IMR-90 (cell line): ENCODE measurements around the gene LAMA2. TPM values are rescaled to one million over a fixed set of nuclear protein-coding genes. Genes with fewer than 3 reads are reported as not detected.

ENCODE experiments used
- ATAC-seq: fragments of 200-7000 bp; cut with Tn5 transposase; 2 replicates; pipeline ENCODE4 v1.9.1; 2020; ENCODE audit warnings: low read depth, mild to moderate bottlenecking, moderate library complexity
- BruUV-seq: library from RNA; stranded (reverse); fragments of 400-500 nt; replicated peaks from 2 replicates; lab custom pipeline; 2021; lab: Mats Ljungman, UMichigan
- CTCF ChIA-PET: fragments of 300-600 bp; formaldehyde crosslinking; extraction: SDS; loops from one replicate; lab custom pipeline; 2021; ENCODE audit warnings: antibody characterized with exemption; lab: Yijun Ruan, JAX
- POLR2A ChIA-PET: fragments of 300-600 bp; sonication (Branson Sonifier 250); formaldehyde crosslinking; loops from one replicate; lab custom pipeline; 2022; ENCODE audit warnings: antibody characterized with exemption; ENCODE audit not compliant: unreplicated experiment; lab: Charles Lee
- DNase-seq: peaks from one replicate; pipeline ENCODE4 v3.0.0; 2013
- H2AFZ ChIP-seq: replicated peaks from 2 replicates; pipeline ENCODE3; 2013; ENCODE audit warnings: low read length, mild to moderate bottlenecking; ENCODE audit not compliant: poor library complexity
- H2AK5ac ChIP-seq: 2 replicates; pipeline ENCODE4 v1.6.1; 2013; ENCODE audit warnings: low read depth, low read length, inconsistent platforms
- H2AK9ac ChIP-seq: replicated peaks from 2 replicates; pipeline ENCODE3; 2013; ENCODE audit warnings: mild to moderate bottlenecking, low read depth, low read length, moderate library complexity; ENCODE audit not compliant: poor library complexity
- H2BK120ac ChIP-seq: 2 replicates; pipeline ENCODE4 v1.6.1; 2013; ENCODE audit warnings: low read depth, low read length, inconsistent platforms
- H2BK15ac ChIP-seq: 3 replicates; pipeline ENCODE4 v1.6.1; 2013; ENCODE audit warnings: low read depth, low read length, inconsistent platforms
- H2BK20ac ChIP-seq: 2 replicates; pipeline ENCODE4 v1.6.1; 2013; ENCODE audit warnings: low read depth, mild to moderate bottlenecking, inconsistent platforms, low read length, moderate library complexity
- H2BK5ac ChIP-seq: 2 replicates; pipeline ENCODE4 v1.6.1; 2013; ENCODE audit warnings: mild to moderate bottlenecking, low read depth, low read length, inconsistent platforms; ENCODE audit not compliant: poor library complexity, severe bottlenecking
- H3K14ac ChIP-seq: replicated peaks from 2 replicates; pipeline ENCODE4 v1.6.1; 2013; ENCODE audit warnings: low read depth, low read length, inconsistent platforms
- H3K18ac ChIP-seq: 2 replicates; pipeline ENCODE4 v1.6.1; 2013; ENCODE audit warnings: low read depth, low read length, control low read depth
- H3K23ac ChIP-seq: 2 replicates; pipeline ENCODE4 v1.6.1; 2013; ENCODE audit warnings: low read depth, low read length, inconsistent platforms
- H3K27ac ChIP-seq: 2 replicates; pipeline ENCODE4 v1.5.1; 2013; ENCODE audit warnings: mild to moderate bottlenecking, control low read depth, low read length; ENCODE audit not compliant: insufficient read depth
- H3K27me3 ChIP-seq: 2 replicates; pipeline ENCODE4 v1.6.1; 2013; ENCODE audit warnings: low read length; ENCODE audit not compliant: control insufficient read depth, insufficient read depth
- H3K36me3 ChIP-seq: 2 replicates; pipeline ENCODE4 v1.6.1; 2013; ENCODE audit warnings: low read length, mixed read lengths; ENCODE audit not compliant: control insufficient read depth, insufficient read depth
- H3K4ac ChIP-seq: 2 replicates; pipeline ENCODE4 v1.6.1; 2013; ENCODE audit warnings: low read depth, low read length, inconsistent platforms
- H3K4me1 ChIP-seq: 2 replicates; pipeline ENCODE4 v1.6.1; 2013; ENCODE audit warnings: low read length, mixed read lengths; ENCODE audit not compliant: control insufficient read depth, insufficient read depth
- H3K4me2 ChIP-seq: 2 replicates; pipeline ENCODE4 v1.6.1; 2013; ENCODE audit warnings: low read depth, mild to moderate bottlenecking, control low read depth, low read length, moderate library complexity
- H3K4me3 ChIP-seq: 2 replicates; pipeline ENCODE4 v1.5.1; 2013; ENCODE audit warnings: low read depth, mild to moderate bottlenecking, control low read depth, low read length, moderate library complexity; ENCODE audit not compliant: insufficient read depth
- H3K56ac ChIP-seq: 2 replicates; pipeline ENCODE4 v1.6.1; 2013; ENCODE audit warnings: low read length, inconsistent platforms; ENCODE audit not compliant: insufficient read depth; ENCODE audit errors: extremely low read depth
- H3K79me1 ChIP-seq, 2 experiments: 2 replicates each; pipeline ENCODE4 v1.6.1; 2013; ENCODE audit warnings: low read length in 2 of 2, inconsistent platforms in 1 of 2, low read depth in 1 of 2
- H3K9ac ChIP-seq: 2 replicates; pipeline ENCODE4 v1.6.1; 2013; ENCODE audit warnings: low read depth, low read length, control low read depth
- H3K9me1 ChIP-seq: 2 replicates; pipeline ENCODE4 v1.6.1; 2013; ENCODE audit warnings: low read length, inconsistent platforms; ENCODE audit not compliant: insufficient read depth
- H3K9me3 ChIP-seq: 2 replicates; pipeline ENCODE4 v1.6.1; 2013; ENCODE audit warnings: low read length; ENCODE audit not compliant: control insufficient read depth, insufficient read depth
- H4K20me1 ChIP-seq: 2 replicates; pipeline ENCODE4 v1.6.1; 2013; ENCODE audit warnings: low read length, inconsistent platforms; ENCODE audit not compliant: insufficient read depth
- H4K5ac ChIP-seq: 2 replicates; pipeline ENCODE4 v1.6.1; 2013; ENCODE audit warnings: mild to moderate bottlenecking, low read depth, low read length, control low read depth
- H4K8ac ChIP-seq, 2 experiments: 2 replicates each; pipeline ENCODE4 v1.6.1; 2013; ENCODE audit warnings: low read depth in 2 of 2, low read length in 2 of 2, control low read depth in 1 of 2, inconsistent platforms in 1 of 2
- H4K91ac ChIP-seq: 2 replicates; pipeline ENCODE4 v1.6.1; 2013; ENCODE audit warnings: low read depth, low read length, inconsistent platforms; ENCODE audit not compliant: insufficient read depth
- POLR2A ChIP-seq: IDR thresholded peaks from 2 replicates; pipeline ENCODE4 v1.6.1; 2012; ENCODE audit warnings: mild to moderate bottlenecking, low read depth, low read length
- RAD21 ChIP-seq: IDR thresholded peaks from 2 replicates; pipeline ENCODE4 v1.6.1; 2012; ENCODE audit warnings: low read length, improper control_type of control experiment
- WGBS, 2 experiments: methylation state at CpG; one replicate each; pipeline versions ENCODE4 v1.1.5 to v1.1.7; 2013; ENCODE audit warnings: missing lambda C conversion rate in 2 of 2; ENCODE audit not compliant: insufficient read length in 1 of 2; ENCODE audit errors: extremely low coverage in 2 of 2; 5-methylcytosine and 5-hydroxymethylcytosine counted together
- dilution Hi-C: fragments of 300-500 bp; cut with HindIII; formaldehyde crosslinking; loops from one replicate; pipeline ENCODE4 v1.14.3; 2018; ENCODE audit warnings: low sequenced_read_pairs; ENCODE audit not compliant: unreplicated experiment
- in situ Hi-C: fragments of 300-500 bp; cut with MboI; formaldehyde crosslinking; loops from 3 replicates; pipeline ENCODE4 v1.14.3; 2019; ENCODE audit warnings: low sequenced_read_pairs, inconsistent platforms, mixed read lengths
- intact Hi-C: fragments of 100-400 bp; cut with micrococcal nuclease; formaldehyde crosslinking; loops from 2 replicates; pipeline ENCODE4 v1.10.0; 2022
- polyA plus RNA-seq, 3 experiments: library from polyadenylated mRNA; depleted of rRNA; stranded (reverse); fragments of >200 nt; gene quantifications; 2 replicates each; pipeline ENCODE4 v1.2.3, GENCODE V29; 2012; ENCODE audit warnings: low replicate concordance in 1 of 3
- total RNA-seq: library from RNA; depleted of rRNA; stranded (reverse); fragments of >200 nt; gene quantifications from 2 replicates; pipeline ENCODE4 v1.2.3, GENCODE V29; 2012

Gene LAMA2
- total and polyA plus RNA-seq, 2 of the 4 experiments (the other 2 are of a cell fraction) = 9.9 to 13.3 TPM

DNA sequence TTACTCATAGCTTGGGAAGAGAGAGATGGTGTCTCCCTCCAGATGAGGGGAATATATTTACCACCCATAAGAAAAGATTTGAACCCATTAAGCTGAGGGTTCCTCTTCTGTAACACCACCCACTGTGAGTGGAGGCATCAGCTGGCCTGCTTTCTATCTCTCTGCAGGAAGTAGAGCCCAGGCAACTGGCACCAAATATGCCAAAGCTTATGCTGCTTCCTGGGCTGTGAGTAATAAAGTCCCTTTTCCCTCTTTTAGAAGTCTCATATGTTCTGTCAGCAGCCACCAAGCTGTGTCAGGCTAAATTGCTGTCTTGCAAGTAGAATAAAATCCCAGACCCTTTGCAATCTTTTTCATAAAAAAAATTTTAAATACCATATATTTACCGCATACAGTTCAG, 241.4 kb downstream of the LAMA2 start:
- dilution Hi-C loops = no loop called here
- H4K20me1 ChIP-seq = no peaks in the 10 kb centered on the region
- no peak overlapping the region for H2AK9ac ChIP-seq
- no peak overlapping the region for H3K4ac ChIP-seq
- H4K5ac ChIP-seq = no peak overlapping the region
- no TSS peak for BruUV-seq
- H3K14ac ChIP-seq = no peak overlapping the region
- ATAC-seq (no peak), DNase-seq (no peak)
- no CpG with 5 or more reads among the region's 1 CpG for WGBS, 2 experiments
- in situ Hi-C loops = no loop called here
- H3K4me2 ChIP-seq = no peak overlapping the region
- H3K27me3 ChIP-seq = no peaks in the 10 kb centered on the region
- H3K4me3 ChIP-seq = no peak overlapping the region
- H3K4me1 ChIP-seq = no peaks in the 10 kb centered on the region
- no peaks in the 10 kb centered on the region for H3K36me3 ChIP-seq
- H2BK5ac ChIP-seq = no peak overlapping the region
- no peak overlapping the region for H3K56ac ChIP-seq
- no peak overlapping the region for H3K27ac ChIP-seq
- no peak overlapping the region for H2AFZ ChIP-seq
- no peaks in the 10 kb centered on the region for H3K79me1 ChIP-seq
- H3K9me3 ChIP-seq = no peaks in the 10 kb centered on the region
- H4K8ac ChIP-seq = no peak overlapping the region
- no peak overlapping the region for H2BK20ac ChIP-seq
- ChIA-PET POLR2A (no interaction called here), CTCF (no interaction called here)
- no peak overlapping the region for H2AK5ac ChIP-seq
- H2BK120ac ChIP-seq = no peak overlapping the region
- H3K18ac ChIP-seq = no peak overlapping the region
- no peak overlapping the region for H3K23ac ChIP-seq
- no peak overlapping the region for H2BK15ac ChIP-seq
- H3K9ac ChIP-seq = no peak overlapping the region
- no peaks in the 10 kb centered on the region for H3K9me1 ChIP-seq
- no peak overlapping the region for H4K91ac ChIP-seq
- intact Hi-C loops = no loop called here
- no peak for TF ChIP-seq POLR2A
- no peak for TF ChIP-seq RAD21
